Mucosa of stomach (tissue), 1 donor: Measurements from ENCODE around the gene UVRAG.

Experiments used
- H3K27me3 ChIP-seq: one replicate; pipeline ENCODE4 v1.7.0; 2013; ENCODE audit warnings: mild to moderate bottlenecking, low read length; ENCODE audit not compliant: control insufficient read depth, insufficient read depth
- H3K36me3 ChIP-seq: one replicate; pipeline ENCODE4 v1.7.0; 2013; ENCODE audit warnings: low read length; ENCODE audit not compliant: control insufficient read depth, insufficient read depth
- H3K4me1 ChIP-seq: one replicate; pipeline ENCODE4 v1.7.0; 2013; ENCODE audit warnings: mild to moderate bottlenecking, low read length; ENCODE audit not compliant: control insufficient read depth, insufficient read depth
- H3K4me3 ChIP-seq: one replicate; pipeline ENCODE4 v1.7.0; 2013; ENCODE audit warnings: low read length
- H3K9ac ChIP-seq: one replicate; pipeline ENCODE4 v1.7.0; 2013; ENCODE audit warnings: mild to moderate bottlenecking, low read length, moderate library complexity
- H3K9me3 ChIP-seq: one replicate; pipeline ENCODE4 v1.7.0; 2013; ENCODE audit warnings: mild to moderate bottlenecking, low read length, moderate library complexity; ENCODE audit not compliant: control insufficient read depth
- donor health status: Pancreatic carcinoma.

The UVRAG gene

GRCh38 chr11:75814677-75815344, at the start of gene UVRAG:
UVRAG (plus strand) TSS chr11:75815210; CDS start chr11:75815408, 198 bp downstream.
- peak within 1 kb of the TSS; percentile 88 for H3K9ac ChIP-seq
- no peaks in the 10 kb centered on the region for H3K27me3 ChIP-seq
- peaks cover 22% of the 10 kb centered on the region for H3K4me1 ChIP-seq
- peak within 1 kb of the TSS; percentile 85 for H3K4me3 ChIP-seq
- H3K36me3 ChIP-seq = no peaks in the 10 kb centered on the region
- no peaks in the 10 kb centered on the region for H3K9me3 ChIP-seq

DNA sequence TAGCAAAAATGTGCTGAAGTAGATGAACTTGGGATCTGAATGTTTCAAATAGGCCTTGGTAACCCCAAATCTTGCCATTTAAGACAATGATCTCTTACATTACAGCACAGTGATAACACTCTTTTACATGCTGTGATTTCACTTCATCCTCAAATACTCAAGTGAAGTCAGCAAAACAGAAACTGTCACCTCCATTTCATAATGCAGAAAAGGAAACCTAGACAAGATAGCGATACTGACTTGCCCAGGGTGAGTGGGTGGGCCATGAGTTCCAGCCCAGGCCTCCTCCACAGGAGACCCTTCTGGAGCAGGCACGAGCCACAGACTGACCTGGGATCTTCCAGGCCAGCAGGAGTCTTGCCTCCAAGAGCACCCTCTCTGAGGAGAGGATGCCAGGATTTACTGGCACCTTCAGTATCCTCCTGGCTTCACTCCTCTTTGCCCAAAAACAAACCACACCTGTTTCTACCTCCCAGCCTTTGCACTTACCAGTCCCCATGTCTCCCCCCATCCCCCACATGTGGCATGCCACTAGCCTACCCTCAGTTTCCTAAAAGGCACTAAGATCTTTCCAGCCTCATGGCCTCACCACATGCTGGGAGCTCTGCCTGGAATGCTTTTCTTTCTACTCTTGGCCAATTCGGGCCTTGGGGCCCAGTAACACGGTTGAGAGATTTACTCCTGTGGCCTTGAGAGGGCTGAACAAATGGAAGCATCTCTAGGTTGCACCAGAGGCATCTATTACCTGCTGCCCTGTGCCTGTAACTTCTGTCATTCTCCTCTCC, 48.4 kb upstream of the UVRAG start:
- Histone ChIP-seq H3K4me3 (no peak overlapping the region), H3K9me3 (no peaks in the 10 kb centered on the region), H3K4me1 (peaks cover 13% of the 10 kb centered on the region), H3K9ac (no peak overlapping the region), H3K36me3 (no peaks in the 10 kb centered on the region), H3K27me3 (peaks cover 13% of the 10 kb centered on the region)

DNA sequence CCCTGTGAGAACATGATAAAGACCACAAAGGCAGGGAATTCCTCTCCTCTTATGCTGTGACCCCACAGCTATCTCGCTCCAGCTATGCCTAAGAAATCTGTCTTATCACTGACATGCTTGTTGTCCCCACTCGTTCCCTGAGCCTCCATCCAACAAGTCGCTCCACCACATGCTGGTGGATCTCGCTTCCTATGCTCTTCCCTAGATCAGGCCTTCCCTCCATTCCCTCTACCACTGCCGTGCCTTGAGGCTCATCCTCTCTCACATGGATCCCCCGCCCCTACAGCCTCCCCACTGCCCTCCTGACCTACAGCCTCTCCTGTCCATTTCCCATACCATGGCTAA, 47.8 kb upstream of the UVRAG start:
- Histone ChIP-seq H3K9ac (no peak overlapping the region), H3K9me3 (no peaks in the 10 kb centered on the region), H3K27me3 (peaks cover 13% of the 10 kb centered on the region), H3K36me3 (no peaks in the 10 kb centered on the region), H3K4me3 (no peak overlapping the region), H3K4me1 (peaks cover 13% of the 10 kb centered on the region)

DNA sequence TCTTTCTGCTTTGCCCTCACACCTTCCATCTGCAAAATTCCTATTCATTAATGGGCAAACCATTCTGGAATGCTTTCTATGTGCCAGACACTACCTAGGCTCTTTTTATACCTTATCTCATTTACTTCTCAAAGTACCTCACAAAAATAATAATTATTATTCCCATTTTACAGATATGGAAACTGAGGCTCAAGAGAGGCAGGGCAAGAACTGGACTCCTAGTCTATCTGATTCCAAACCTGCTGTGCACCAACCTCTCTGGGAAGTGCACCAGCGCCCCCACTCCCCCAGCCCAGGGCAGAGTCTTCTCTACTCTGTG, 47.3 kb upstream of the UVRAG start:
- no peak overlapping the region for H3K4me3 ChIP-seq
- peaks cover 13% of the 10 kb centered on the region for H3K4me1 ChIP-seq
- peaks cover 13% of the 10 kb centered on the region for H3K27me3 ChIP-seq
- no peaks in the 10 kb centered on the region for H3K36me3 ChIP-seq
- H3K9ac ChIP-seq = peak overlapping the region; percentile 86
- H3K9me3 ChIP-seq = no peaks in the 10 kb centered on the region

DNA sequence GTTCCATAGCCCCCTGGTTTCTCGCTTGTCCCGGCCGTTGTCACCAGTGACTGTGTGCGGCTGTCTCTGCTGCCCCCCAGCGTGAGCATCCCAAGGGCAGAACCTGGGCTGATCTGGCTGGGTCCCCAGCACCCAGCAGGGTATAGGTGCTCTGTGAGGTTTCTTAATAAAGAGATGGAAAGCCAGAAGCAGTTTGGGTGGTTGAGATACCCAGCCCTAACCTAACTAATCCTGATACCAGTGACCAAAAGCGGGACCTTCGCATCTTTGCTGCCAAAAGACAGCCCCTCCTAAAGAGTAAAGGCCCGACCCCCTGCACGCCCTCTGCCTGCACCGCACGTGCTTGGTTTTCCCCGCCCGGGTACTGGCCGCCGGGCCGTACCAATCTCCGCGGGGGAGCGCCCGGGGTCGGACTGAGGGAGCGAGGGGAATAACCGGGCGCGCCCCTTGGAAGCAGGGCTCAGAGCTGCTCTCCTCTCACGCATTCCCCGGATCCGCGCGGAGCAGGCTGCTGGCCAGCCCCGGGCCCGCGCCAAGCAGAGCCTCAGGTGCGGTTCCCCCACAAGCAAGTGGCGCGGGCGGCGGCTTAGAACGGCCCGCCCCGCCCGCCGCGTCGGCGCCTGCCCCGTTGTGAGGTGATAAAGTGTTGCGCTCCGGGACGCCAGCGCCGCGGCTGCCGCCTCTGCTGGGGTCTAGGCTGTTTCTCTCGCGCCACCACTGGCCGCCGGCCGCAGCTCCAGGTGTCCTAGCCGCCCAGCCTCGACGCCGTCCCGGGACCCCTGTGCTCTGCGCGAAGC, 46.7 kb upstream of the UVRAG start, which contains the start of gene DGAT2:
TSS of gene DGAT2 (plus strand) at position 667 of the 797 bp plus-strand sequence. CDS start 214 bp downstream, outside the sequence.
- H3K9me3 ChIP-seq = no peaks in the 10 kb centered on the region
- H3K4me1 ChIP-seq = peaks cover 13% of the 10 kb centered on the region
- peak within 1 kb of the TSS; percentile 49 for H3K4me3 ChIP-seq
- H3K9ac ChIP-seq = peak within 1 kb of the TSS; percentile 86
- peaks cover 13% of the 10 kb centered on the region for H3K27me3 ChIP-seq
- H3K36me3 ChIP-seq = no peaks in the 10 kb centered on the region

- no peaks in the 10 kb centered on the region for H3K9me3 ChIP-seq
- peaks cover 13% of the 10 kb centered on the region for H3K27me3 ChIP-seq
- H3K36me3 ChIP-seq = no peaks in the 10 kb centered on the region
- H3K9ac ChIP-seq = peak overlapping the region; percentile 86
- H3K4me1 ChIP-seq = peaks cover 13% of the 10 kb centered on the region
- peak overlapping the region; percentile 49 for H3K4me3 ChIP-seq
Observed at GRCh38 chr11:75768909-75769771, 45.9 kb upstream of the UVRAG start.

GRCh38 chr11:75770102-75770501, 44.9 kb upstream of the UVRAG start:
- H3K9ac ChIP-seq = no peak overlapping the region
- H3K36me3 ChIP-seq = no peaks in the 10 kb centered on the region
- no peak overlapping the region for H3K4me3 ChIP-seq
- peaks cover 13% of the 10 kb centered on the region for H3K4me1 ChIP-seq
- peaks cover 13% of the 10 kb centered on the region for H3K27me3 ChIP-seq
- no peaks in the 10 kb centered on the region for H3K9me3 ChIP-seq

DNA sequence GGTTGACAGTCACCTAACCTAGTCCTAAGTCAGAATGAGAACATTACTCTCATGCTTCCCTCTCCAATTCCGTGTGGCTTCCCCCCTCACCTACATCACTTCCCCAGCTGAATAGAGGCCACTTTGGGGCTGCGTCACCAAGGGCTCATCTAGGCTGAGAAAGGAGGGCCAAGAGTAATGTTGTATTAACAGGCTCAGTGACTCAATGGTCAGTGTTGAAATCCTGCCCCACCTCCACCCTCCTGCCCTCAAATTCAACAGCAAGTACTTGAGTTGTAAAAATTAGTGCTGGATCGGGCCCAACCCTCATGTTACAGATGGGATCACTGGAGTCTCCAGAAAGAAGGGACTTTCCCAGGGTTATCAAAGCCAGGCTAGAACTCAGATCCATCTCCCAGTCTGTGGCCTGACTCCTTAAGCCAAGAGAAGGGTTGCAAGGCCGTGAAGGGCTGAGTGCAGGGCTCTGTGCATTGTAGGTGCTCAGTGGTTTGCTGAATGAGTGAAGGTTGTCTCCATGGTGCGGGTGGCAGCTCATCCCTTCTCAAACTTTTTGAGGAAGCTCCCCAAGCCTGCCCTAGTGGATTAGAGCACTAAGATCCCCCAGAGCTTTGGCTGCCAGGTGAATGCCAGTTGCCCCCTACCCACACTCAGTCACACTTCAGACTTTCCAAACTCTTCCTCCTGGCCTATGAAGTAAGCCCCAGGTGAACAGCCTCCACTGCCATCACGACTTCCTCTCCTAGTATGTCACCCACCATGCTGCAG, 43.2 kb upstream of the UVRAG start:
- Histone ChIP-seq H3K4me3 (no peak overlapping the region), H3K36me3 (no peaks in the 10 kb centered on the region), H3K4me1 (peaks cover 13% of the 10 kb centered on the region)

DNA sequence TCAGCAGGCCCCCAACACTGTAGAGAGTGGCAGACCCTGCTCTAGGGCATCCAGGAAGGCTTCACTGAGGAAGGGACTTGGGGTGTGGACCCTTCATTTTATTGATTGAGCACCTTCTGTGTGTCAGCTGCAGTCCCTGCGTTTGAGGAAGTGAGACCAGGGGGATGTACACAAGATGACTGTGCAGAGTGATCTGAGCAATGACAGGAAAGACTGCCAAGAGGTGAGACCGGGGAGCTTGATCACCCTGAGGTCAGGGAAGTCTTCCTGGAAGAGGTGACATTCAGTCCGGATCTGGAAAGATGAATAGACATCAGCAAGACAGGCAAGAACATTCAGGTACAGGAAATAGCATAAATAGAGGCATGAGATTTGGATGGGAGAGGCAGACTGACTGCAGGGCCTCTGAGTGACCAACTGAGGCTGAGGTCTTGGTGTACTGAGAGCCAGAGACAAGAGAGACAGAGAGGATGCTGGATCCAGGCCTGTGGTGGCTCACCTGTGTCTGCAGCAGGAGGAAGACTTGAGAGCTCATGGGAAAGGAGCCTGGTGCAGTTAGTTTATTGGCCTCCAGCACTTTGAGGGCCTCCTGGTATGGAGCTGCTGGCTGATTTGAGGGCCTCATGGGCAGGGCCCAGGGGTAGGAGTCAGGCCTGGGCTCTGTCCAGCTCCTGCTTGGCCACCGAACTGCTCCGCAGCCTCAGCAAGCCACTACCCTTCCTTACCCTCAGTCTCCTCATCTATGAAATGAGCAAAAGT, 41.2 kb upstream of the UVRAG start:
- Histone ChIP-seq H3K4me1 (peaks cover 6% of the 10 kb centered on the region), H3K9me3 (no peaks in the 10 kb centered on the region), H3K4me3 (no peak overlapping the region)

More for the DNA sequence above, 43.2 kb upstream of the UVRAG start:
- Histone ChIP-seq H3K9ac (no peak overlapping the region), H3K9me3 (no peaks in the 10 kb centered on the region), H3K27me3 (peaks cover 13% of the 10 kb centered on the region)

GRCh38 chr11:75775056-75775455, 40.0 kb upstream of the UVRAG start:
- H3K36me3 ChIP-seq = no peaks in the 10 kb centered on the region
- H3K9ac ChIP-seq = no peak overlapping the region
- H3K9me3 ChIP-seq = no peaks in the 10 kb centered on the region
- H3K4me1 ChIP-seq = no peaks in the 10 kb centered on the region
- H3K4me3 ChIP-seq = no peak overlapping the region
- no peaks in the 10 kb centered on the region for H3K27me3 ChIP-seq

More for the DNA sequence above, 41.2 kb upstream of the UVRAG start:
- H3K36me3 ChIP-seq = no peaks in the 10 kb centered on the region
- no peak overlapping the region for H3K9ac ChIP-seq
- peaks cover 2% of the 10 kb centered on the region for H3K27me3 ChIP-seq
